ENCODE results near the gene CD6. TPM values are rescaled to one million over a fixed set of nuclear protein-coding genes. Genes with fewer than 3 reads are reported as not detected.
A peak's percentile ranks its signal among the peaks of the same experiment; 100 is the strongest.

CD6 gene
- total RNA-seq, 1 donor from 2014 or later = 6.1 TPM

GRCh38 chr11:60996381-60997138 is 25.1 kb downstream of the CD6 start:
- no peaks in the 10 kb centered on the region for H3K9me3 ChIP-seq
- no peak for TF ChIP-seq CTCF (IDR thresholded peaks at IDR 0.05)
- ATAC-seq (peak in 1 of 2 donors; percentile 37), DNase-seq (no peak)
- H3K4me3 ChIP-seq = no peak overlapping the region
- H3K36me3 ChIP-seq = no peaks in the 10 kb centered on the region
- H3K4me1 ChIP-seq = peaks cover 16% of the 10 kb centered on the region
- no peak overlapping the region for H3K27ac ChIP-seq
- intact Hi-C loops (cut with DNase I) = no loop called here
- H3K27me3 ChIP-seq (ENCODE audit: low read depth) = peaks cover 9% of the 10 kb centered on the region

- intact Hi-C loops (cut with DNase I) = no loop called here
- no peak overlapping the region for H3K4me3 ChIP-seq
- no peak for ATAC-seq
- H3K4me1 ChIP-seq = peaks cover 12% of the 10 kb centered on the region
- no peak for TF ChIP-seq CTCF (IDR thresholded peaks at IDR 0.05)
- DNase-seq = no peak
- no peaks in the 10 kb centered on the region for H3K9me3 ChIP-seq
- no peak overlapping the region for H3K27ac ChIP-seq
- H3K27me3 ChIP-seq (ENCODE audit: low read depth) = no peaks in the 10 kb centered on the region
- H3K36me3 ChIP-seq = no peaks in the 10 kb centered on the region
Observed at GRCh38 chr11:61000426-61000825, 28.9 kb downstream of the CD6 start.

GRCh38 chr11:61001931-61002330 is 30.5 kb downstream of the CD6 start:
- Histone ChIP-seq H3K9me3 (no peaks in the 10 kb centered on the region), H3K27ac (no peak overlapping the region), H3K4me1 (peaks cover under 1% of the 10 kb centered on the region), H3K27me3 (ENCODE audit: low read depth) (peaks cover 7% of the 10 kb centered on the region), H3K4me3 (no peak overlapping the region), H3K36me3 (no peaks in the 10 kb centered on the region)
- intact Hi-C loops (cut with DNase I) = no loop called here
- DNase-seq = no peak
- TF ChIP-seq CTCF (IDR thresholded peaks at IDR 0.05) = no peak
- ATAC-seq = no peak

- Histone ChIP-seq H3K27me3 (ENCODE audit: low read depth) (peaks cover 13% of the 10 kb centered on the region), H3K4me3 (no peak overlapping the region), H3K27ac (no peak overlapping the region), H3K36me3 (no peaks in the 10 kb centered on the region), H3K9me3 (no peaks in the 10 kb centered on the region), H3K4me1 (peaks cover 7% of the 10 kb centered on the region)
- ATAC-seq (no peak), DNase-seq (no peak)
- intact Hi-C loops (cut with DNase I) = no loop called here
- TF ChIP-seq CTCF (IDR thresholded peaks at IDR 0.05) = no peak
Observed at GRCh38 chr11:61002598-61002997, 31.1 kb downstream of the CD6 start.

GRCh38 chr11:61004180-61004611 is 32.7 kb downstream of the CD6 start:
- no peak for TF ChIP-seq CTCF (IDR thresholded peaks at IDR 0.05)

More at GRCh38 chr11:61004180-61004611, 32.7 kb downstream of the CD6 start:
- Histone ChIP-seq H3K27ac (no peak overlapping the region), H3K9me3 (no peaks in the 10 kb centered on the region), H3K4me3 (no peak overlapping the region), H3K36me3 (no peaks in the 10 kb centered on the region), H3K4me1 (peaks cover 14% of the 10 kb centered on the region), H3K27me3 (ENCODE audit: low read depth) (peaks cover 24% of the 10 kb centered on the region)
- ATAC-seq (no peak), DNase-seq (no peak)
- intact Hi-C loops (cut with DNase I) = no loop called here
